Measurements from ENCODE around the gene SKAP2. TPM values are rescaled to one million over a fixed set of nuclear protein-coding genes. Genes with fewer than 3 reads are reported as not detected.

Gene SKAP2
- polyA plus RNA-seq, 1 of the 3 experiments (the other 2 are of a cell fraction) = 0.69 TPM

DNA sequence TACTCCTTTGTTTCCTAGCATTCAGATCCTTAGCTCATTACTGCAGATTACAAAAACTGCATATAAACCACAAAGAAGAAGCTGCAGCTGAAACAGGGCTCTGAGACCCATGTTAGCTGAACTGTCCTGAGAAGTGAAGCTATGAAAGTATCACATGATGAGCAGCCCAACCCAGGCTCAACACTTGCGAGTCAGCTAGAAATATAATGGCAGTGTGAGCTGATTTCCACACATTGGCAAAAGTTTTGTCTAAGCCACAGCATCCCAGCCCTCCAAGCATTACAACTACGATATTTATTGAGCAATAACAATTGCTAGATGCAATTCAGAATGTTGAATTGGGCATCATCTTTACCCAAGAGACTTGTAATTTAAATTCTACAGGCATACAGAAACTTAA is 34.5 kb upstream of the SKAP2 start:
- Histone ChIP-seq H3K4me3 (ENCODE audit: low read depth in 2 of 2, low read length in 1 of 2) (no peak overlapping the region), H3F3A (replicated peaks; ENCODE audit: insufficient read depth) (no peaks in the 10 kb centered on the region), H3K9me2 (no peaks in the 10 kb centered on the region; the same call in 1 of the 2 replicates), H3K36me3 (replicated peaks in 1 of 2; ENCODE audit: control insufficient read depth in 1 of 2, insufficient read depth in 2 of 2, low read length in 1 of 2) (no peaks in the 10 kb centered on the region), H4K20me1 (ENCODE audit: insufficient read depth) (no peaks in the 10 kb centered on the region), H3K9ac (no peak overlapping the region), H3K79me2 (ENCODE audit: insufficient read depth) (no peaks in the 10 kb centered on the region), H3K9me3 (no peaks in the 10 kb centered on the region), H3K4me2 (no peak overlapping the region), H3K4me1 (ENCODE audit: control insufficient read depth in 1 of 2, insufficient read depth in 2 of 2, low read depth in 1 of 2, low read length in 1 of 2) (no peaks in the 10 kb centered on the region), H3K27ac (ENCODE audit: low read depth in 2 of 2, low read length in 1 of 2) (no peak overlapping the region), H2AFZ (ENCODE audit: low read depth) (no peak overlapping the region), H3K27me3 (ENCODE audit: insufficient read depth) (peaks cover 5% of the 10 kb centered on the region; the same call in 1 of the 2 replicates)
- POLR2A ChIA-PET = no interaction called here
- no peak for DNase-seq
- 17% methylated on average over 2 of the region's 2 CpGs for WGBS (ENCODE audit: low lambda C conversion rate)
- CTCF ChIA-PET = no interaction called here
- TF ChIP-seq USF2 (IDR thresholded peaks at IDR 0.05; ENCODE audit: borderline replicate concordance, low read depth, low read length) (no peak), EZH2phosphoT487 (IDR thresholded peaks at IDR 0.05; ENCODE audit: borderline replicate concordance, low read depth) (no peak), MEF2A (IDR thresholded peaks at IDR 0.05; ENCODE audit: borderline replicate concordance, low read depth) (no peak), EP300 (IDR thresholded peaks at IDR 0.05; ENCODE audit: borderline replicate concordance in 1 of 2, low read depth in 1 of 2, low read length in 1 of 2) (no peak)
- TF ChIP-seq, protein P1, sequence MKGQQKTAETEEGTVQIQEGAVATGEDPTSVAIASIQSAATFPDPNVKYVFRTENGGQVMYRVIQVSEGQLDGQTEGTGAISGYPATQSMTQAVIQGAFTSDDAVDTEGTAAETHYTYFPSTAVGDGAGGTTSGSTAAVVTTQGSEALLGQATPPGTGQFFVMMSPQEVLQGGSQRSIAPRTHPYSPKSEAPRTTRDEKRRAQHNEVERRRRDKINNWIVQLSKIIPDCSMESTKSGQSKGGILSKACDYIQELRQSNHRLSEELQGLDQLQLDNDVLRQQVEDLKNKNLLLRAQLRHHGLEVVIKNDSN (IDR thresholded peaks at IDR 0.05; ENCODE audit: borderline replicate concordance, low read depth) = no peak

DNA sequence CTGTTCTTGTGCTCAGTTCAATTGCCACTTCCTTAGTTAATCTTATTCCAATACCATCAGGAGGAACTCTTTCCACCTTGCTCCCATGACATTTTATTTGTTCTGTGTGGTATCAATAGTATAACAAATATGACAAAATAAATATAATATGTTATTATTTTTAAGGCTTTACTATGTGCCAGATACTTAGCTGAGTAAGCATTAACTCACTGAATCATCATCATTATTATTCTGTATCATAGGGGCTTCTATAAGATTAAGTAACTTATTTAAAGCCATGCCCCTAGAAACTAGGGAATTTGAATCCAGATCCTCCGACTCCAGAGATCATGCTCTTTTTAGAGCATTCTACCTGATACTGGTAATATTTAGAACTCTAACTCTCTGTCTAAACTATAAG is 33.5 kb upstream of the SKAP2 start:
- Histone ChIP-seq H3K4me1 (ENCODE audit: control insufficient read depth in 1 of 2, insufficient read depth in 2 of 2, low read depth in 1 of 2, low read length in 1 of 2) (no peaks in the 10 kb centered on the region), H3K9me2 (no peaks in the 10 kb centered on the region; the same call in 1 of the 2 replicates), H3K79me2 (ENCODE audit: insufficient read depth) (no peaks in the 10 kb centered on the region), H3K9me3 (no peaks in the 10 kb centered on the region), H3K9ac (no peak overlapping the region), H3K4me2 (no peak overlapping the region), H3F3A (replicated peaks; ENCODE audit: insufficient read depth) (no peaks in the 10 kb centered on the region), H3K27ac (ENCODE audit: low read depth in 2 of 2, low read length in 1 of 2) (no peak overlapping the region), H3K27me3 (ENCODE audit: insufficient read depth) (peaks cover 5% of the 10 kb centered on the region; the same call in 1 of the 2 replicates), H4K20me1 (ENCODE audit: insufficient read depth) (no peaks in the 10 kb centered on the region), H3K4me3 (ENCODE audit: low read depth in 2 of 2, low read length in 1 of 2) (no peak overlapping the region), H2AFZ (ENCODE audit: low read depth) (no peak overlapping the region), H3K36me3 (replicated peaks in 1 of 2; ENCODE audit: control insufficient read depth in 1 of 2, insufficient read depth in 2 of 2, low read length in 1 of 2) (no peaks in the 10 kb centered on the region)
- ChIA-PET CTCF (no interaction called here), POLR2A (no interaction called here)
- 9% methylated on average over 1 of the region's 1 CpG for WGBS (ENCODE audit: low lambda C conversion rate)
- TF ChIP-seq PBX3 (IDR thresholded peaks at IDR 0.05) = no peak
- DNase-seq = no peak
